DOHH2 (cell line): Measurements from ENCODE around the gene PRSS16.

ENCODE experiments used
- H3F3A ChIP-seq: fragments of 200-600 bp; sonication (generic), shearing (Covaris generic); 2 replicates; pipeline ENCODE4 v1.6.0; 2016; ENCODE audit warnings: antibody characterized with exemption, mild to moderate bottlenecking; ENCODE audit not compliant: control insufficient read depth, insufficient read depth
- H3K27ac ChIP-seq: fragments of 200-600 bp; sonication (generic); 2 replicates; pipeline ENCODE4 v1.5.1; 2014; ENCODE audit warnings: low read depth, mild to moderate bottlenecking, low read length, moderate library complexity
- H3K27me3 ChIP-seq: fragments of 200-600 bp; sonication (generic); 2 replicates; pipeline ENCODE4 v1.6.1; 2014; ENCODE audit warnings: mild to moderate bottlenecking, low read length, mixed read lengths; ENCODE audit not compliant: control insufficient read depth
- H3K36me3 ChIP-seq: fragments of 200-600 bp; sonication (generic); 2 replicates; pipeline ENCODE4 v1.6.1; 2014; ENCODE audit warnings: mild to moderate bottlenecking, low read length, moderate library complexity, mixed read lengths; ENCODE audit not compliant: control insufficient read depth
- H3K4me1 ChIP-seq: fragments of 200-600 bp; sonication (generic); 2 replicates; pipeline ENCODE4 v1.6.1; 2014; ENCODE audit warnings: mild to moderate bottlenecking, low read length, mixed read lengths; ENCODE audit not compliant: control insufficient read depth
- H3K4me2 ChIP-seq: fragments of 200-600 bp; sonication (generic); 2 replicates; pipeline ENCODE4 v1.6.0; 2014; ENCODE audit warnings: mild to moderate bottlenecking, low read length, moderate library complexity
- H3K4me3 ChIP-seq: fragments of 200-600 bp; sonication (generic); 2 replicates; pipeline ENCODE4 v1.5.1; 2014; ENCODE audit warnings: mild to moderate bottlenecking, low read length, mixed read lengths
- H3K79me2 ChIP-seq: fragments of 200-600 bp; sonication (generic); 2 replicates; pipeline ENCODE4 v1.6.1; 2014; ENCODE audit warnings: mild to moderate bottlenecking, low read length, mixed read lengths; ENCODE audit not compliant: control insufficient read depth
- H3K9me2 ChIP-seq: fragments of 200-600 bp; sonication (generic); replicated peaks from 2 replicates; pipeline ENCODE4 v1.6.1; 2014; ENCODE audit warnings: mild to moderate bottlenecking, low read length, mixed read lengths; ENCODE audit not compliant: control insufficient read depth
- H3K9me3 ChIP-seq: fragments of 200-600 bp; sonication (generic); 2 replicates; pipeline ENCODE4 v1.6.1; 2014; ENCODE audit warnings: antibody characterized with exemption, low read length, mixed read lengths; ENCODE audit not compliant: control insufficient read depth, insufficient read depth
- H4K20me1 ChIP-seq: fragments of 200-600 bp; sonication (generic); 2 replicates; pipeline ENCODE4 v1.6.0; 2014; ENCODE audit warnings: low read depth, mild to moderate bottlenecking, antibody characterized with exemption, low read length, moderate library complexity; ENCODE audit not compliant: control insufficient read depth, insufficient read depth
- CTCF ChIP-seq: fragments of 200-600 bp; sonication (generic); IDR thresholded peaks from one replicate; pipeline ENCODE4 v1.5.1; 2014; ENCODE audit warnings: antibody characterized with exemption, mild to moderate bottlenecking, low read depth, low read length; ENCODE audit not compliant: poor library complexity, severe bottlenecking
- EZH2phosphoT487 ChIP-seq: fragments of 200-600 bp; sonication (generic); IDR thresholded peaks from 2 replicates; pipeline ENCODE4 v1.6.1; 2017; ENCODE audit warnings: borderline replicate concordance, mild to moderate bottlenecking, antibody characterized with exemption, low read length, moderate library complexity, mixed read lengths

PRSS16 gene

DNA sequence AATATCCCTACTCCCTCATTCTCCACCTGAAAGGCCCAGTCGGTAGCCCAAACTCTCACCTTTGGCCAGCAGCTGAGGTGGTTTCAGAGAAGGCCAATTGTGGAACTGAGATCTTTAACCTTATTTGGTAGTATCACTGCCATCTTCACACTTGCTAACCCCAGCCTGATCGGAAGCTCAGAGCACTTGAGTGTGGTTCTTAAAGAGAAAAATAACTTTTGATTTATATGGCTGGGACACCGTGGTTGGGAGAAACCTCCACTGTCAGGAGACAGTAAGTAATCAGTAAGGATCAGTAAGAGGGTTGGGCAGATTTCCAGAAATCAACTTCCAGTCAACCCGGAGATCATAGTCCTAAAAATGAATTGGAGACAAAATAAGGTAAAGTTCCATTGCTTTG is 22.8 kb upstream of the PRSS16 start:
- Histone ChIP-seq H3K36me3 (no peaks in the 10 kb centered on the region), H3K27me3 (no peaks in the 10 kb centered on the region), H3K4me1 (no peaks in the 10 kb centered on the region), H3K4me2 (no peak overlapping the region), H3K4me3 (no peak overlapping the region), H3K27ac (no peak overlapping the region), H3K9me3 (no peaks in the 10 kb centered on the region), H3K9me2 (no peaks in the 10 kb centered on the region), H3F3A (no peaks in the 10 kb centered on the region), H3K79me2 (no peaks in the 10 kb centered on the region), H4K20me1 (no peaks in the 10 kb centered on the region)
- TF ChIP-seq CTCF: no peak
- TF ChIP-seq EZH2phosphoT487: no peak

DNA sequence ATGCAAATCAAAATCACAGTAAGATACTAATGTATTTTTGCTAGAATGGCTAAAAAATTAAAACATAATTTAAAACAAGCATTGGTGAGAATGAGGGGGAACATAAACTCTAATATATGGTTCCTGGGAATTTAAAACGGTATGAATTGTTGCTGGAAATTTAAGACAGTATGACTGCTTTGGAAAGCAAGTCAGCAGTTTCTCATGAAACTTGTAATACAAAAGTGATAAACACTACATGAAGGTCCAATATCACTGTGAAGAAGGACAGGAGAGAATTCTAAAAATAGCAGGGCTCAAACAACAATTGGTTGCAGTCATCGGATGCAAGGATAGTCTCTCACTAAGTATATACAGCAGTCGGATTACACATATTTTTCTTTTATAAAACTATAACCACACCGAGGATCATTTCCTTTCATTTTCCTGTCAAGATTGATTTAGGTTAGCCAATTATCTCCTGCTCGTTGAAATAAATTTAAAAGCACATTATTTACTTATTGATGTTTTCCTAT is 18.5 kb upstream of the PRSS16 start:
- no peaks in the 10 kb centered on the region for H3K4me1 ChIP-seq
- no peaks in the 10 kb centered on the region for H3K9me2 ChIP-seq
- no peak for TF ChIP-seq EZH2phosphoT487
- no peak for TF ChIP-seq CTCF
- no peak overlapping the region for H3K4me2 ChIP-seq
- no peaks in the 10 kb centered on the region for H3K9me3 ChIP-seq
- no peak overlapping the region for H3K27ac ChIP-seq
- no peak overlapping the region for H3K4me3 ChIP-seq
- H3K36me3 ChIP-seq: no peaks in the 10 kb centered on the region
- H3K27me3 ChIP-seq: peaks cover 4% of the 10 kb centered on the region; the same call in 1 of the 2 replicates
- H3K79me2 ChIP-seq: no peaks in the 10 kb centered on the region
- no peaks in the 10 kb centered on the region for H3F3A ChIP-seq
- H4K20me1 ChIP-seq: no peaks in the 10 kb centered on the region

- Histone ChIP-seq H4K20me1 (no peaks in the 10 kb centered on the region), H3K9me3 (no peaks in the 10 kb centered on the region), H3K27me3 (peaks cover 9% of the 10 kb centered on the region; the same call in 1 of the 2 replicates), H3K4me1 (peaks cover 3% of the 10 kb centered on the region), H3K79me2 (no peaks in the 10 kb centered on the region), H3K36me3 (no peaks in the 10 kb centered on the region), H3F3A (no peaks in the 10 kb centered on the region), H3K4me3 (no peak overlapping the region), H3K4me2 (no peak overlapping the region), H3K27ac (no peak overlapping the region), H3K9me2 (no peaks in the 10 kb centered on the region)
- TF ChIP-seq EZH2phosphoT487 (no peak), CTCF (no peak)
Observed at GRCh38 chr6:27230758-27231111, 16.8 kb upstream of the PRSS16 start.
